Prostate gland (tissue), 2 donors: ENCODE results near the gene CYP1A2. TPM values are rescaled to one million over a fixed set of nuclear protein-coding genes. Genes with fewer than 3 reads are reported as not detected.

Source experiments
- DNase-seq: peaks from one replicate; pipeline ENCODE4 v3.0.0-alpha.2; 2019; ENCODE audit warnings: low spot score
- H3K27ac ChIP-seq, 2 donors: fragments of 200-600 bp; sonication (generic); 2 replicates each; pipeline ENCODE4 v1.5.1; 2017 to 2019
- H3K27me3 ChIP-seq: fragments of 200-600 bp; sonication (generic); replicated peaks from 2 replicates; pipeline ENCODE4 v1.5.1; 2019; ENCODE audit not compliant: insufficient read depth
- H3K36me3 ChIP-seq, 2 donors: fragments of 200-600 bp; sonication (generic); 1 replicate in 1 of 2; 2 replicates in 1 of 2; pipeline versions ENCODE4 v1.5.1 to v1.8.1; 2017 to 2019
- H3K4me1 ChIP-seq: fragments of 200-600 bp; sonication (generic); replicated peaks from 2 replicates; pipeline ENCODE4 v1.5.1; 2019
- H3K4me3 ChIP-seq, 2 donors: fragments of 200-600 bp; sonication (generic); 2 replicates each; pipeline ENCODE4 v1.5.1; 2017 to 2019
- H3K9me3 ChIP-seq: fragments of 200-600 bp; sonication (generic); 2 replicates; pipeline ENCODE4 v1.5.1; 2017
- CTCF ChIP-seq, 4 experiments: fragments of 200-600 bp in 2 of 4; fragments of 450-650 bp in 2 of 4; sonication (generic) in 2 of 4; IDR thresholded peaks; 1 replicate in 3 of 4; 2 replicates in 1 of 4; pipeline ENCODE4 v1.5.1; 2016 to 2019; ENCODE audit warnings: antibody characterized with exemption in 4 of 4, mild to moderate bottlenecking in 2 of 4, moderate library complexity in 2 of 4
- POLR2A ChIP-seq: fragments of 450-650 bp; IDR thresholded peaks from one replicate; pipeline ENCODE4 v1.6.1; 2016; ENCODE audit warnings: antibody characterized with exemption, mild to moderate bottlenecking
- POLR2AphosphoS5 ChIP-seq: sonication (generic); formaldehyde crosslinking; IDR thresholded peaks from one replicate; pipeline ENCODE4 v1.6.1; 2017; ENCODE audit warnings: antibody characterized with exemption
- WGBS: methylation state at CpG from one replicate; pipeline ENCODE4 v1.1.5; 2018; 5-methylcytosine and 5-hydroxymethylcytosine counted together
- intact Hi-C: fragments of 100-400 bp; cut with DNase I; formaldehyde crosslinking; loops from one replicate; pipeline ENCODE4 v1.14.2; 2022
- total RNA-seq, 2 donors: library from RNA; depleted of rRNA; stranded (reverse); fragments of >200 nt; gene quantifications; one replicate each; pipeline ENCODE4 v1.1.0, GENCODE V29; 2016

Gene CYP1A2
- total RNA-seq, 2 donors from 2014 or later = 0.46 TPM; not detected in 1

DNA sequence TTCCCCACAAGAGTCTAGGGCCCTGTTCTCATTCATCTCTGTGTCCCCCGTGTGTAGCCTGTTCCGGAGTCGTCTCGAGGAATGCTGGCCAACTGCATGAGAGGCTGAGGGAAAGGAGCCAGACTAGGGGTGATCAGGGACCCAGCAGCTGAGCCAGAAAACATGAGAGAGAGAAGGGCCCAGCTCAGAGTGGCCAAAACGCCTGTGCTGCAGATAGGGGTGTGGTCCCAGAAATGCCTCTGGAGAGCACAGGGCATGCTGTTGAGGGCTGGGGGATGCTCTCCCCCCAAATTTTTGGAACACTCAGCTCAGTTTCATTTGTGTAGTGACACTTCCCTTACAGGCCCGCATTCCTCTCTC, 14.1 kb downstream of the CYP1A2 start:
- TF ChIP-seq POLR2AphosphoS5 = no peak
- TF ChIP-seq CTCF (IDR thresholded peaks at IDR 0.05) = no peak
- no peak for TF ChIP-seq POLR2A
- 20% methylated on average over 6 of the region's 6 CpGs for WGBS
- H3K27ac ChIP-seq = no peak overlapping the region
- H3K4me3 ChIP-seq = no peak overlapping the region
- H3K4me1 ChIP-seq = no peaks in the 10 kb centered on the region
- no peaks in the 10 kb centered on the region for H3K9me3 ChIP-seq
- H3K27me3 ChIP-seq = no peaks in the 10 kb centered on the region
- intact Hi-C loops = loop anchor here (10.0 kb wide), 1 partner anchor 388 kb away; no protein-coding TSS in a partner anchor
- DNase-seq = no peak
- no peaks in the 10 kb centered on the region for H3K36me3 ChIP-seq

DNA sequence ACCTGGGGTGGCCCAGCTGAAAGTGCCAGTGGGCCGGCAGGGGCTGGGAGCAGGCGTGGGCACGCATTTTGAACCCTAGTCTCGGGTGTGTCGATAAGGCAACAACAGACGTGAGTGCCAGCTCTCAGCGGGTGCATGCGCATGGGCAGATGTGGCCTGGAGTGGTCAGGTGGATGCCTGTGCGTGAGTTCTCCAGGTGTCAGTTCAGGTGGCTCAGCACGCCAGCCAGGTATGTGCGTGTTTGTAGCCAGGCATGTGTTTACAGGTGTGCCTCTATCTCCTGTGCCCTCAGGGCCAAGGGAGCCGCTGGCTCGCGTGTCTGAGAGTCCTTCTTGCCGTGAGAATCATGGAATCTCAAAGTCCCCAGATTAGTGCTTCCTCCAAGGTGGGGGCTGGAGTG, 14.8 kb downstream of the CYP1A2 start:
- H3K27me3 ChIP-seq = no peaks in the 10 kb centered on the region
- H3K36me3 ChIP-seq = no peaks in the 10 kb centered on the region
- TF ChIP-seq POLR2A = no peak
- no peak for TF ChIP-seq CTCF (IDR thresholded peaks at IDR 0.05)
- no peak for TF ChIP-seq POLR2AphosphoS5
- no peaks in the 10 kb centered on the region for H3K9me3 ChIP-seq
- DNase-seq = no peak
- H3K4me3 ChIP-seq = no peak overlapping the region
- no peaks in the 10 kb centered on the region for H3K4me1 ChIP-seq
- intact Hi-C loops = loop anchor here (10.0 kb wide), 1 partner anchor 389 kb away; no protein-coding TSS in a partner anchor
- no peak overlapping the region for H3K27ac ChIP-seq
- WGBS = 45% methylated on average over 15 of the region's 15 CpGs

DNA sequence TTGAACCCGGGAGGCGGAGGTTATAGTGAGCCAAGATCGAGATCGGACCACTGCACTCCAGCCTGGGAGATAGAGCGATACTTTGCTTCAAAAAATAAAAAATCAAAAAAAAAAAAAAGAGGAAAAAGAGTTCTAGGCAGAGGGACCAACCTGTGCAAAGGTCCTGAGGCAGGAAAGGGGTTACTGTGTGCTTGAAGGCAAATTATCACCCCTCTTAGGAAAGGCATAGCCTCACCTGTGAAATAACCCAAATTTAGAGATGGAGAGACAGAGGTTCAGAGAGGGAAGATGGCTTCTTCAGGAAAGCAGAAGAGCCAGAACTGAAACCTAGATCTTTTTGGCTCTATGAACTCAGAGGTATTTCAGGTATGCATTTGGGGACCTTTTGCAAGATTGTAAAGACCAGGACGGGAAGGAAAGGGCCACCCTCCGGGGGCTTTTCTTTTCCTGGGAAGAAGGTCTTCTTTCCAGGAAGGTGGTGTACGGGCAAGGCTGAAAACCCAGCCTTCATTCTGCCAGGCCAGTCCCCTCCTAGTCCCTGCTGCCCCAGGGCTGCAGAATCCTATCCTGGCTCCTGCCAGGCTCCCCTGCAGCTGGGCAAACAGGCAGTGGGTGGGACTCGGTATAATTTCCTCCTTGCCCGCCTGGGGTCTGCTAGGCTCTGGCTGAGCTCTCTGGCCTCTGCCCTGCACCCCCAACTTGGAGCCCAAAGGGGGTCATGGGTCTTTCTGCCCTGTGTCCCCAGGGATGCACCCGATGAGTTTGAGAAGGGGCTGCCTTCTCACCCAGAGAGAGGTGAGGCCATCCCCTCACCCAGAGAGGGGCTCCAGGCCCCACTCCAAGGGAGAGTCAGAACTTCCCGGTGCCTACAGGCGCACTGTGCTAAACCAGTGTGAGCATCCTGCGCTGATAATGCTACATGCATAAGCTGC, 18.8 kb downstream of the CYP1A2 start:
- Histone ChIP-seq H3K9me3 (no peaks in the 10 kb centered on the region), H3K4me1 (no peaks in the 10 kb centered on the region), H3K4me3 (no peak overlapping the region), H3K36me3 (no peaks in the 10 kb centered on the region), H3K27ac (no peak overlapping the region), H3K27me3 (no peaks in the 10 kb centered on the region)
- no peak for TF ChIP-seq POLR2A
- intact Hi-C loops = loop anchor here (2.0 to 10.0 kb wide), 2 partner anchors 133 to 393 kb away; no protein-coding TSS in a partner anchor
- no peak for DNase-seq
- 80% methylated on average over 14 of the region's 14 CpGs for WGBS

DNA sequence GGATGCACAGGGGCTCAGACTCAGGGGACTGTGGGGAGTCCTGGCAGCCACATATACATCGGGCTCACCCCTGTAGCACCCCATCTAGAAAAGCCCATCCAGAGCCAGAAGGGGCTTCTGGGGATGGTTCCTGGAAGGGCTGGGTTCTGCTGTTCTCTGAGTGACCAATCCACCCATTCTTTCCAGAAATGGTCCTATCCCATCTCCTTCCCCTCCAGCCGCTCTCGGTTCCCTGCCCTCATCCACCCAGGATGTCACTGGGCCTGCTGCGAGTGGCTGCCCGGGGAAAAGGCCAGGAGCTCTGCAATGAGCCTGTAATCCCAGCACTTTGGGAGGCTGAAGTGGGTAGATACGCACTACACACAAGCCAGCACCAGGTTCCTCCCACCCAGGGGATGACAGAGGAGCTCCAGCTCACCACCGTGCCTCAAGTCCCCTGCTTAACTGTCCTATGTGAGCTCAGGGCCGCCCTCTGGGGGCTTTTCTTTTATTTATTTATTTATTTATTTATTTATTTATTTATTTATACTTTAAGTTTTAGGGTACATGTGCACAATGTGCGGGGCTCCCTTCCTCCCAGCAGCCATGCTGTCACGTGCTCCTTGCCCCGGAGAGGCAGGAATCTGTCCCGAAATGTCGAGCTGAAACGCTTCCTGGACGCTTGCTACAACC, 19.6 kb downstream of the CYP1A2 start:
- TF ChIP-seq POLR2AphosphoS5 (no peak), POLR2A (no peak)
- Histone ChIP-seq H3K9me3 (no peaks in the 10 kb centered on the region), H3K36me3 (no peaks in the 10 kb centered on the region), H3K27ac (no peak overlapping the region), H3K27me3 (no peaks in the 10 kb centered on the region), H3K4me3 (no peak overlapping the region), H3K4me1 (no peaks in the 10 kb centered on the region)
- 33% methylated on average over 15 of the region's 15 CpGs for WGBS
- no peak for DNase-seq
- intact Hi-C loops = loop anchor here (2.0 to 10.0 kb wide), 2 partner anchors 133 to 393 kb away; no protein-coding TSS in a partner anchor

- TF ChIP-seq POLR2A = no peak
- TF ChIP-seq CTCF (IDR thresholded peaks at IDR 0.05) = peak; percentile 75 to 90 (median 86)
- TF ChIP-seq POLR2AphosphoS5 = peak; percentile 58
- intact Hi-C loops = loop anchor here (2.0 to 10.0 kb wide), 2 partner anchors 134 to 394 kb away; no protein-coding TSS in a partner anchor
- H3K4me3 ChIP-seq = no peak overlapping the region
- no peaks in the 10 kb centered on the region for H3K27me3 ChIP-seq
- no peaks in the 10 kb centered on the region for H3K9me3 ChIP-seq
- 5% methylated on average over 9 of the region's 9 CpGs for WGBS
- H3K36me3 ChIP-seq = no peaks in the 10 kb centered on the region
- DNase-seq = peak; percentile 57
- H3K4me1 ChIP-seq = no peaks in the 10 kb centered on the region
- no peak overlapping the region for H3K27ac ChIP-seq
These were observed 20.2 kb downstream of the CYP1A2 start for GRCh38 chr15:74768771-74769342.
